IMR-90 (cell line): ENCODE data around the gene XPR1. TPM values are rescaled to one million over a fixed set of nuclear protein-coding genes. Genes with fewer than 3 reads are reported as not detected.
A peak's percentile ranks its signal among the peaks of the same experiment; 100 is the strongest.

Experiments used
- ATAC-seq: fragments of 200-7000 bp; cut with Tn5 transposase; 2 replicates; pipeline ENCODE4 v1.9.1; 2020; ENCODE audit warnings: low read depth, mild to moderate bottlenecking, moderate library complexity
- BruUV-seq: library from RNA; stranded (reverse); fragments of 400-500 nt; replicated peaks from 2 replicates; lab custom pipeline; 2021; lab: Mats Ljungman, UMichigan
- CTCF ChIA-PET: fragments of 300-600 bp; formaldehyde crosslinking; extraction: SDS; loops from one replicate; lab custom pipeline; 2021; ENCODE audit warnings: antibody characterized with exemption; lab: Yijun Ruan, JAX
- POLR2A ChIA-PET: fragments of 300-600 bp; sonication (Branson Sonifier 250); formaldehyde crosslinking; loops from one replicate; lab custom pipeline; 2022; ENCODE audit warnings: antibody characterized with exemption; ENCODE audit not compliant: unreplicated experiment; lab: Charles Lee
- DNase-seq: peaks from one replicate; pipeline ENCODE4 v3.0.0; 2013
- H2AFZ ChIP-seq: replicated peaks from 2 replicates; pipeline ENCODE3; 2013; ENCODE audit warnings: low read length, mild to moderate bottlenecking; ENCODE audit not compliant: poor library complexity
- H2AK5ac ChIP-seq: 2 replicates; pipeline ENCODE4 v1.6.1; 2013; ENCODE audit warnings: low read depth, low read length, inconsistent platforms
- H2AK9ac ChIP-seq: replicated peaks from 2 replicates; pipeline ENCODE3; 2013; ENCODE audit warnings: mild to moderate bottlenecking, low read depth, low read length, moderate library complexity; ENCODE audit not compliant: poor library complexity
- H2BK120ac ChIP-seq: 2 replicates; pipeline ENCODE4 v1.6.1; 2013; ENCODE audit warnings: low read depth, low read length, inconsistent platforms
- H2BK15ac ChIP-seq: 3 replicates; pipeline ENCODE4 v1.6.1; 2013; ENCODE audit warnings: low read depth, low read length, inconsistent platforms
- H2BK20ac ChIP-seq: 2 replicates; pipeline ENCODE4 v1.6.1; 2013; ENCODE audit warnings: low read depth, mild to moderate bottlenecking, inconsistent platforms, low read length, moderate library complexity
- H2BK5ac ChIP-seq: 2 replicates; pipeline ENCODE4 v1.6.1; 2013; ENCODE audit warnings: mild to moderate bottlenecking, low read depth, low read length, inconsistent platforms; ENCODE audit not compliant: poor library complexity, severe bottlenecking
- H3K14ac ChIP-seq: replicated peaks from 2 replicates; pipeline ENCODE4 v1.6.1; 2013; ENCODE audit warnings: low read depth, low read length, inconsistent platforms
- H3K18ac ChIP-seq: 2 replicates; pipeline ENCODE4 v1.6.1; 2013; ENCODE audit warnings: low read depth, low read length, control low read depth
- H3K23ac ChIP-seq: 2 replicates; pipeline ENCODE4 v1.6.1; 2013; ENCODE audit warnings: low read depth, low read length, inconsistent platforms
- H3K27ac ChIP-seq: 2 replicates; pipeline ENCODE4 v1.5.1; 2013; ENCODE audit warnings: mild to moderate bottlenecking, control low read depth, low read length; ENCODE audit not compliant: insufficient read depth
- H3K27me3 ChIP-seq: 2 replicates; pipeline ENCODE4 v1.6.1; 2013; ENCODE audit warnings: low read length; ENCODE audit not compliant: control insufficient read depth, insufficient read depth
- H3K36me3 ChIP-seq: 2 replicates; pipeline ENCODE4 v1.6.1; 2013; ENCODE audit warnings: low read length, mixed read lengths; ENCODE audit not compliant: control insufficient read depth, insufficient read depth
- H3K4ac ChIP-seq: 2 replicates; pipeline ENCODE4 v1.6.1; 2013; ENCODE audit warnings: low read depth, low read length, inconsistent platforms
- H3K4me1 ChIP-seq: 2 replicates; pipeline ENCODE4 v1.6.1; 2013; ENCODE audit warnings: low read length, mixed read lengths; ENCODE audit not compliant: control insufficient read depth, insufficient read depth
- H3K4me2 ChIP-seq: 2 replicates; pipeline ENCODE4 v1.6.1; 2013; ENCODE audit warnings: low read depth, mild to moderate bottlenecking, control low read depth, low read length, moderate library complexity
- H3K4me3 ChIP-seq: 2 replicates; pipeline ENCODE4 v1.5.1; 2013; ENCODE audit warnings: low read depth, mild to moderate bottlenecking, control low read depth, low read length, moderate library complexity; ENCODE audit not compliant: insufficient read depth
- H3K56ac ChIP-seq: 2 replicates; pipeline ENCODE4 v1.6.1; 2013; ENCODE audit warnings: low read length, inconsistent platforms; ENCODE audit not compliant: insufficient read depth; ENCODE audit errors: extremely low read depth
- H3K79me1 ChIP-seq, 2 experiments: 2 replicates each; pipeline ENCODE4 v1.6.1; 2013; ENCODE audit warnings: low read length in 2 of 2, inconsistent platforms in 1 of 2, low read depth in 1 of 2
- H3K9ac ChIP-seq: 2 replicates; pipeline ENCODE4 v1.6.1; 2013; ENCODE audit warnings: low read depth, low read length, control low read depth
- H3K9me1 ChIP-seq: 2 replicates; pipeline ENCODE4 v1.6.1; 2013; ENCODE audit warnings: low read length, inconsistent platforms; ENCODE audit not compliant: insufficient read depth
- H3K9me3 ChIP-seq: 2 replicates; pipeline ENCODE4 v1.6.1; 2013; ENCODE audit warnings: low read length; ENCODE audit not compliant: control insufficient read depth, insufficient read depth
- H4K20me1 ChIP-seq: 2 replicates; pipeline ENCODE4 v1.6.1; 2013; ENCODE audit warnings: low read length, inconsistent platforms; ENCODE audit not compliant: insufficient read depth
- H4K5ac ChIP-seq: 2 replicates; pipeline ENCODE4 v1.6.1; 2013; ENCODE audit warnings: mild to moderate bottlenecking, low read depth, low read length, control low read depth
- H4K8ac ChIP-seq, 2 experiments: 2 replicates each; pipeline ENCODE4 v1.6.1; 2013; ENCODE audit warnings: low read depth in 2 of 2, low read length in 2 of 2, control low read depth in 1 of 2, inconsistent platforms in 1 of 2
- H4K91ac ChIP-seq: 2 replicates; pipeline ENCODE4 v1.6.1; 2013; ENCODE audit warnings: low read depth, low read length, inconsistent platforms; ENCODE audit not compliant: insufficient read depth
- MAFK ChIP-seq: IDR thresholded peaks from 2 replicates; pipeline ENCODE4 v1.6.1; 2012; ENCODE audit warnings: low read depth, low read length, improper control_type of control experiment
- SMC3 ChIP-seq: fragments of 150-350 bp; IDR thresholded peaks from 2 replicates; pipeline ENCODE4 v1.6.1; 2016; ENCODE audit warnings: low read depth, mild to moderate bottlenecking, antibody characterized with exemption, low read length, moderate library complexity
- dilution Hi-C: fragments of 300-500 bp; cut with HindIII; formaldehyde crosslinking; loops from one replicate; pipeline ENCODE4 v1.14.3; 2018; ENCODE audit warnings: low sequenced_read_pairs; ENCODE audit not compliant: unreplicated experiment
- in situ Hi-C: fragments of 300-500 bp; cut with MboI; formaldehyde crosslinking; loops from 3 replicates; pipeline ENCODE4 v1.14.3; 2019; ENCODE audit warnings: low sequenced_read_pairs, inconsistent platforms, mixed read lengths
- intact Hi-C: fragments of 100-400 bp; cut with micrococcal nuclease; formaldehyde crosslinking; loops from 2 replicates; pipeline ENCODE4 v1.10.0; 2022
- polyA plus RNA-seq, 3 experiments: library from polyadenylated mRNA; depleted of rRNA; stranded (reverse); fragments of >200 nt; gene quantifications; 2 replicates each; pipeline ENCODE4 v1.2.3, GENCODE V29; 2012; ENCODE audit warnings: low replicate concordance in 1 of 3
- total RNA-seq: library from RNA; depleted of rRNA; stranded (reverse); fragments of >200 nt; gene quantifications from 2 replicates; pipeline ENCODE4 v1.2.3, GENCODE V29; 2012

Gene XPR1
- total and polyA plus RNA-seq, 2 of the 4 experiments (the other 2 are of a cell fraction) = 11.8 to 25.1 TPM

- H2AFZ ChIP-seq = no peak overlapping the region
- H3K79me1 ChIP-seq = peaks cover 12 to 21% of the 10 kb centered on the region in 2 experiments; a peak in 3 of 4 replicates
- H3K4me3 ChIP-seq = no peak overlapping the region
- ATAC-seq = no peak
- no peak overlapping the region for H2AK5ac ChIP-seq
- H3K4ac ChIP-seq = no peak overlapping the region
- BruUV-seq = no TSS peak
- no peak overlapping the region for H3K18ac ChIP-seq
- dilution Hi-C loops (no loop called here), intact Hi-C loops (no loop called here), in situ Hi-C loops (no loop called here)
- POLR2A ChIA-PET = no interaction called here
- H4K91ac ChIP-seq = no peak overlapping the region
- DNase-seq = no peak
- no peaks in the 10 kb centered on the region for H3K36me3 ChIP-seq
- H2AK9ac ChIP-seq = no peak overlapping the region
- H4K8ac ChIP-seq = no peak overlapping the region
- no peak overlapping the region for H3K23ac ChIP-seq
- H4K5ac ChIP-seq = no peak overlapping the region
- TF ChIP-seq MAFK (peak; percentile 92), SMC3 (no peak)
- CTCF ChIA-PET = interaction anchor here (0.6 kb wide), 1 partner anchor 58 kb away, joined by 3 read pairs; no protein-coding TSS in a partner anchor
- H2BK120ac ChIP-seq = no peak overlapping the region
- no peak overlapping the region for H3K4me2 ChIP-seq
- no peak overlapping the region for H3K56ac ChIP-seq
- H4K20me1 ChIP-seq = no peaks in the 10 kb centered on the region; the same call in 1 of the 2 replicates
- H3K9me3 ChIP-seq = no peaks in the 10 kb centered on the region
- no peak overlapping the region for H3K9ac ChIP-seq
- no peaks in the 10 kb centered on the region for H3K27me3 ChIP-seq
- peaks cover 2% of the 10 kb centered on the region for H3K4me1 ChIP-seq
- H3K27ac ChIP-seq = no peak overlapping the region
- H2BK20ac ChIP-seq = no peak overlapping the region
- no peak overlapping the region for H2BK15ac ChIP-seq
- H3K14ac ChIP-seq = no peak overlapping the region
- H2BK5ac ChIP-seq = no peak overlapping the region
- H3K9me1 ChIP-seq = no peaks in the 10 kb centered on the region
Measured at GRCh38 chr1:180769889-180770288, 138.1 kb downstream of the XPR1 start.
